COLO668 (cell line): Measurements from ENCODE around the gene WDR33.
"Not testable (repeated sequence)": the region's sequence is repeated elsewhere in the genome, so short reads cannot be mapped to it uniquely, and the experiment has no call there.

Experiments used
- DNase-seq: peaks from one replicate; lab custom pipeline; 2025; ENCODE audit not compliant: unreplicated experiment; lab: John Stamatoyannopoulos, UW

Gene WDR33

DNA sequence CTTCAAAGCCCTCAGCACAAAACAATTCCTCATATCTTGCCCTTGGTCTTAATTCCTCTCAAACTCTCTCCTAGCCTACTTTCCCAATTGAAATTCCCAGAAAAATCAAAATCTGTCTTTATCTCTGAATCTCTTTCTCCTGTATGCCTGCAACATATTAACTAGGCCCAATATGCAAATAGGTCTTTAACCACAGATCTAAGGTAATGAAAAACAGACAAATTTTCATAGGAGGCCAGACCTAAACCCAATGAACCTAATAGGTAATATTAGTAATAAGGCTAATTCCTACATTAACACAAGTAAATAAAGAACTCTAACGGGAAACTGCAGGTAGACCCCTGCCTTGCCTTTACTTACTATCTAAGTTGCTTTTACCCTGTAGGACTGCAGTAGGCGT lies 41.4 kb downstream of the WDR33 start:
- no peak for DNase-seq

DNA sequence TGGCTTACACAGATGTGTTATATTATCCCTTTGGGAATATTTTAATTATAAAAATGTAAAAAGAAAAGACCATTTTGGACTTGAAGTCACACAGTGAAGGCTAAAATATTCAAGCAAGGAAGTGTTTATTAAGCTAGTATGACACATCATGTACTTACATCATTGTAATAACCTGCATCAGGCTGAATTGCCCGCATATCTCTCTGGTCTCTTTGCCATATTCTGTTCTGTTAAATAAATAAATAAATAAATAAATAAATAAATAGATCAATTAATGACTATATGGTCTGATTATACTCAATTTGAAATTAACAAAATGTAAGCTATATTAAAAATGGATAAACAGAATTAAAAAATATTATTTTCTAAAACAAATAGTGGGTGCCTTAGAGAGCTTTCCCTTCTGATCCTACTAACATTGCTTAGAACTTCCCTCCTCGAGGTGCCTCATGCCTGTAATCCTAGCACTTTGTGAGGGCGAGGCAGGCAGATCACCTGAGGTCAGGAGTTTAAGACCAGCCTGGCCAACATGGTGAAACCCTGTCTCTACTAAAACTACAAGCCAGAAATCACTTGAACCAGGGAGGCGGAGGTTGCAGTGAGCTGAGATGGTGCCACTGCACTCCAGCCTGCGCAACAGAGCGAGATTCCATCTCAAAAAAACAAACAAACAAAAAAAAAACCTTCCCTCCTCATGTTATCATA lies 42.0 kb downstream of the WDR33 start:
- no peak for DNase-seq

DNA sequence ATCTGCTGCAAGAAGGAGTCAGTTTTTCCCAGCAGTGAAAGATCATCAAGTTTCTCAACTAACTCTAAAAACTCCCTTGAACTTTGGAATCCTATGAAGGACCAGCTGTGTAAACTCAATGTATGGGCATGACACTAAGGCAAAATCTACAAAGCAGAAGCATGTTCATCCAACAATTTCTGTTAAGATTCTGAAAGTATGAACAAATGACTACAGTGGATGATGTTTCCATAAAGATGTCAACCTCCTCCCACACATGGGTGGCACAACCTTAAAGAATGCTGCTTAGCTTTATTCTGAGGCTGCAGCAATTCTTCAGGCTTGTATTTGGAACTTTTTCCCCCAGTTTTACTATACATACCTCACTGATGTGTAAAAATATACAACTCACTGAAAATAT lies 47.2 kb downstream of the WDR33 start:
- DNase-seq: no peak

DNA sequence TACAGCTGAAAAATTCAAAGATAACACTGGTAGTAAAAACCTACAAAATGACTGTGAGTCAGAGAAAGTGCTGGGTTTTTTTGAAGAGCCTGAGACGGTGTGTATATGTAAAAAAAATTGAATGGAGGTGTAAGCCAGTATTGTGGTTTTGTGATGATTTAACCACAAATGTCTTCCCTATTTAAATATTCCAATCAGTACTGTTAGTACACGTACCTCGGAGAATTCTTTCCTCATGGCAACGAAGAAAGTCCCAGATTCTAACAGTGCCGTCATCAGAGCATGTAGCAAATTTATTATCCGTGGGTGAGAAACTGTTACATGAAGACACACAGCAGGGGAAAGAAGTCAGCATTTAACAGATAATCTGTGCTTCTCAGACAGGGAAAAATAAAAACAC lies 48.1 kb downstream of the WDR33 start:
- DNase-seq: no peak

DNA sequence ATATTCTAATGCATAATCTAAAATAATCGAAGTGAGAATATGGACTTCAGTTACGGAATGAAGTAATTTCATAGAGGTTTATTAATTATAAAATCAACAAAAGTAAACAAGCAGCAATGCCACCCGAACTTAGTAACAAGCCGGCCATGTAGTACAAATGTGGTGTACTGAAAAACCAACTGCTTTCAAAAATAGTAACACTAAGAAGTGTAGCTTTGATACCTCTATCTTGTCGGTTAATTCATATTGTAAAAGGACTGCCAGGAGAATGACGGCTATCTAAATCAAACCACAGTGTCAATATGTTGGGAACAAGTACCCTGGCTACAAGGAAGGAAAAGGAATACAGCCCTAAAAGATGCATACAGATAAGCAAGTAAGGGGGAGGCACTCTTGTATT lies 48.5 kb downstream of the WDR33 start:
- no peak for DNase-seq

DNA sequence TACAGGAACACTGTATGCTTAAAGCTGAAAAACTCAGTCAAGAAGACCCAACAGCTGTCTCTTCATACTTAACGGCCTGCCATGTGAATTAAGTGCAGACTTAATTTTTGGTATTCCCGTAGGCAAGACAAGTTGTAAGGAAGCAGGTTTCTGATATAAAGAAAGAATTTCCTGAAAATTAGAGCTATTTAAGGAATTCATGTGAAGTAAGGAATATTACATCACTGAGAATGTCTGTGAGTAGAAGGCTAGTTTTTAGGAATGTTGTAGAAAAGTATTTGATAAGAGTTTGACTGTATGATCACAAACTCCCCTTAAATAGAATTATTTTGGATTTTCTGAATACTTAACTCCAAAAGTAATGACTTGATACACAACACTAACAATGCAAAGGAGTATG lies 51.0 kb downstream of the WDR33 start:
- DNase-seq: no peak

DNA sequence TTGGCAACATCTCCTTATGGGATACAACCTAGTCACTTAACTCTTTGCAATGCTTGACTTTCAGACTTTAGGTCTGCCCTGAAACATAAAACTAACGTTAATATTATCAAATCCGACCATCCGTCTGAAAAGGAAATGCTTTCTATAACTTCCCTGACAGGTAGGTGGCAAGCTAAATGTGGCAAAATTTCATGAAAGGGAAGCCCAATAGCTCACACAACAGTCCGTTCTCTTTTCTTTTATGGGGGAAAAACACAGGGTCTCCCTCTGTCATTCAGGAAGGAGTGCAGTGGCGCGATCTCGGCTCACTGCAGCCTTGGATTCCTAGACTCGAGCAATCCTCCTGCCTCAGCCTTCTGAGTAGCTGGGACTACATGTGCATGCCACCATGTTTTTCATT lies 56.8 kb downstream of the WDR33 start:
- no peak for DNase-seq

DNA sequence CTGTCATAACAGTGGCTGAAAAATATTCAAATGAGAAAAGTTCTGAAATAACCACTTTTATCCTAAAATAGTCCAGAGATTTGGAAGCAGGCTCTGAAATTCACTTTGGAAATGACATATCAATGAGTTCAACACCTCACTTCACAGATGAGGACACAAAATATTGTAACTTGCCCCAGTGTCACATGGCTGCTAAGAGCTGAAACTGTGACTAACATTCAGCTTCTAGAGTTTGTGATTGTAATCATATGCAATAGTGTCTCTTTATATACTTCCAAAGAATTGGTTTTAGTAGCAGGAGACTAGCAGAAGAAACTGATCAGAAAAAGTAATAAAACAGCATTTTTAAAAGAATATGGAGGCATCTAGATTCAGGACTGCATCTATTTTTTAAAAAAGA lies 57.6 kb downstream of the WDR33 start:
- DNase-seq: no peak

DNA sequence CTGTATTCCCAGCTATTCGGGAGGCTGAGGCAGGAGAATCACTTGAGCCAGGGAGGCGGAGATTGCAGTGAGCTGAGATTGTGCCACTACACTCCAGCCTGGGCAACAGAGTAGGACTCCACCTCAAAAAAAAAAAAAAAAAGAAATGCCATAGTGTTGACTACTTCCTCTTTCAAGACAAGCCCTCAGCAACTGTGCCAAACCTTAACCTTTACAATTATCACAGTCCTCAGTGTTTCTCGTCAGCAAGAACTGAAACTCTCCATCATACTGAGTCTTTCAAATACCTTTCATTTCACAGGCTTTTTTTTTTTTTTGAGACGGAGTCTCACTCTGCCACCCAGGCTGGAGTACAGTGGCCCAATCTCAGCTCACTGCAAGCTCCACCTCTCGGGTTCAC lies 61.4 kb downstream of the WDR33 start:
- not testable (repeated sequence) for DNase-seq

DNA sequence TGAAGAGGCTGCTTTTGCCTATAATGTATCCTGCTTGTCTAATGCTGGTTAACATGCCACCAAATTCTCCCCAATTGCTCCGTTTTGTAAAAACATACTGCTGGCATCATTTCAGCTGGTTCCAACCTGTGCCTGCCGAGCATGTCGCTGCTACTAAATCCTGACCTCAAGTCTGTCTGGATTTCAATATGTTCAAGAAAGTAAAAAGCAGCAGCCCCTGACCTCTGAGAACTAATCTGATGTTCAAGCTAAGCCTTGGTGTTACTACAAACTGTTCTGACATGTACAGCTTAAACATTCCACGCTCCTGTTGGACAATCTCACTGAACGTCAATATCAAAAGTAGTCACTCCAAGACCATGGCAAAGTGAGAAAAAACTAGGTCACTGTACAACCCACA lies 63.4 kb downstream of the WDR33 start:
- DNase-seq: no peak

DNA sequence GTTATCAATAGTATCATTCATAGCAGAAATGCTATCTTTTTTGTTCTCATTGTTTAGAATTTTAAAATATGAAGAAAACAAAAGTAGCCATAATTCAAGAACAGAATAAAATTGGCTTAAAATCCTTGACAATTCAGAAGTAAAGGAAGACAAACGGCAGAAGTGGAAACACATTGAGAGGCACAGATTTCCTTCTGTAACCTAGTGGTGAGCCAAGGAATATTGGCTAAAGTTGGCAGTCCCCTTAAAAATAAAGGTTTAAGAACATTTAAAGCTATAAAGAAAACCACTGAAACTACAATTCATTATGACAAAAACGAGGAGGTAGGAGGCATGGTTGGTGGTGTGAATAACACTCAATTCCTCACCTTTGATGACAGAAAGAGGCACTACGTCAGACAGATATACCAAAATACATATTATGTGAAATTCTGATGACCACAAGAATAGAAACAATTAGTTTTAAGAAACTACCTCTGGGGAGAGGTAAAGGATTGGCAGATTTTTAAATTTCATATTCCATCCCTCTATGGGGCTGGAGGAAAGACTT lies 67.4 kb downstream of the WDR33 start:
- DNase-seq: no peak

DNA sequence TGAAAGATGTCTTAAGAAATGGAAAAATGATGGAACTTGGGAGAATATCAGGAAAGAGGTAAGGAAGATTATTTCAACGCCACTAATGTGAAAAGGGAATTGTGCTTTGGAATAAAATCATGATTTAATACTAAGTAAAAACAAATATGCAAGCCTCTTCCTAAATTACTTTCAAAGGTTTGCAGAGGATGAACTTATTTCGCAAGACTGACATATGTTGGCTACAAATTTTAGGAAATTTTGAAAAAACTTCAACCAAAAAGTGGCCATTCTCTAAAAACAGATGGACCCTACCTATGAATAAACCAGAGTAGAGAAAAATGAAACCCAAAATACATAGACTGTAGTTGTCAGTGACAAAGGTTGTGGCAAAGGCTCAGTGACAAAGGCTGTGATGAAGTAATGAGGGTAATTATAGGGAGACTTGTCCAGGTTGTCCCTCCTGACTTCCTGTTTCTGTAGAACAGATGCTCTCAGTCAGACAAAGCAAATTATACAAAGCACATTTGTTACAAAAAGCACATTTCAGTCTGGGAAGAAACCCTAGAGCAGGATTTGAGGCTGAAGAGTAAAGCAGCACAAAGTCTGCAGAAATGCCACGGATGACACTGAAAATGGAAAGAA lies 70.2 kb downstream of the WDR33 start:
- DNase-seq: no peak

DNA sequence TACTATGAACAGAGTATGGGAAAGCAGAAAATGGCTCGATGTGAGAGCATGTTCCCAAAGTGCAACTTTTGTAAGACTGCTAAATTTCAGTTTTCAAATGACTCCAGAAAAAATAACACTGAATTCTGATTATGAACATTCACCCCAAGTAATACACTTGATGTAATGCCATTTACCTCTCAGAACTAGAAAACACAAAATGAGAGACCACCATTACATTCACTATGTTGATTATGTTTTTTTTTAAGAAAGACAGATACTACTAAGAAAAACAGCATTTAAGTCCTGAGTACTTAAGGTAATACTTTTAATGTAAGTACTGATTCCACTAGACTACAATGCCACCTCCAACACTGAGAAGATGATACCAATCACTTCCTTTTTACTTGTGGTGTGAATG lies 71.2 kb downstream of the WDR33 start:
- no peak for DNase-seq

DNA sequence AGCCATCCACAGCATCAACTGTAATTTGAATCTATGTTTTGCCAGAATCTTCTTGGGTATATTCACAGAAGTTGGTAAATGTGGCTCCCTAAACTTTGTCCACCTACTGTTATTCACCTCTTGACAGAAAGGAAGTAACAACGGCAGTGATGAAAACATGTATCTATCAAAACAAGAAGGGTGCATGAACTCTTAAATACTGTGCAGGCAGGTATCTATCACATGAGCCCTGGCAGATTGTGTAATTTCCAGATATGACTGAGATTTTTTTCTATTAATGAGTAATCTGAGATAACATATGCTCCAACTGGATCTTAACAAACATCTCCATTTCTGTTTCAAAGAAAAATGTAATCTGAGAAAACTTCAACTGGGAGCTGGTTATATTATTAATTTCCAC lies 73.1 kb downstream of the WDR33 start:
- DNase-seq: no peak

DNA sequence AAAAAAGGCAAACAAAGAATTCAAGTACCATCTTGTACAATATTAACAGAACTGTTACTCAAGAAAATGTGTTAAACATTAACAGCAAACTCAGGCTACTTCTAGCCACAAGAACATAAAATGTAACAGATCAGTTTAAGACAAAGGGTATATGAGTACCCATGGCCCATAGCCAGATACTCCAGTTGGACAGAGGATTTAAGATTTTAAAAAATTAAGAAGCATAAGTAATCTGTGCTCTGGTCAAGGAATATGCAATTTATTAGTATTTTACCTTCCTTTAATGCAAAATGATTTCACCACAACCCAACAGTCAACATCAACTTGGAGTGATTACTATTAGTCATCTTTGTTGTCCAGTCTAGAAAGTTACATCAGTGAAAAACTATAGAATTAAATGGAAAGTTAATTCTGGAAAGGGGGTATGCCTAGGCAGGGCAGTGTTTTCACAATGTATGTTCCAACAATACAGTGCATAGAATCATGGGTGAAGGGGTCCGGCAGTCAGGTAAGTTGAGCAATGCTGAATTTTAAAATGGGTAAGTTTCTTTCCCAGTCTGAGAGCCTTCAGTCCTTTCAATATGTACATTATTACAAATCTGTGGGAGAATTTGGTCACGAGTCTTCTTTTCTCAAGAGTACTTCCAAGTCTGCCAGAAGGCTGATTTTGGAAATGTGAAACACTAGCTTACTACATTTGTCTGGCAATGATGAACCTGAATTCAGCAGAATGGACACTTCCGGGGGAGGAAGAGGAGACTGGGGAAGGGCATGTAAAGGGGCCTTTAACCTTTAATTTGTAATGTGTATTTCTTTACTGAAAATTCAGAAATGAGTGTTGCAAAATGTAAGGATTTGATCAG lies 75.2 kb downstream of the WDR33 start:
- DNase-seq: no peak

DNA sequence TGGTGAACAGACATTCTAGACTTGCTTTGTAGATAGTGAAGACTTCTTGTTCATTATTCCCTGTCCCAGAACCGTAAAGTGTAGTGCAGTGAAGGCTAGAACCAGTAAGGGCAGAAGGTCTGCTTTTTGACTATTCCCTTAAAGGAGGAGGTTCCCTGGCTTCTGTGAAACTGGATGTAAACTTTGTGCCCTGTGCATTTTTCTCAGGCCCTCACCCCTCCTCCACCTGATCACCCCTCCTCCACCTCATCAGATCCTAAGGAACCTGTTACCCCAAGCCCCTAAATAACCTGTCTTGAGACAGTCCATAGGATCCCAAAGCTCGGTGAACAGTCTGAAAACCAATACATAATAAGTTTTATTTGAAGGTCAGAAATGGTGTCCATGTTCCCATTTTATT lies 75.9 kb downstream of the WDR33 start:
- DNase-seq: no peak

DNA sequence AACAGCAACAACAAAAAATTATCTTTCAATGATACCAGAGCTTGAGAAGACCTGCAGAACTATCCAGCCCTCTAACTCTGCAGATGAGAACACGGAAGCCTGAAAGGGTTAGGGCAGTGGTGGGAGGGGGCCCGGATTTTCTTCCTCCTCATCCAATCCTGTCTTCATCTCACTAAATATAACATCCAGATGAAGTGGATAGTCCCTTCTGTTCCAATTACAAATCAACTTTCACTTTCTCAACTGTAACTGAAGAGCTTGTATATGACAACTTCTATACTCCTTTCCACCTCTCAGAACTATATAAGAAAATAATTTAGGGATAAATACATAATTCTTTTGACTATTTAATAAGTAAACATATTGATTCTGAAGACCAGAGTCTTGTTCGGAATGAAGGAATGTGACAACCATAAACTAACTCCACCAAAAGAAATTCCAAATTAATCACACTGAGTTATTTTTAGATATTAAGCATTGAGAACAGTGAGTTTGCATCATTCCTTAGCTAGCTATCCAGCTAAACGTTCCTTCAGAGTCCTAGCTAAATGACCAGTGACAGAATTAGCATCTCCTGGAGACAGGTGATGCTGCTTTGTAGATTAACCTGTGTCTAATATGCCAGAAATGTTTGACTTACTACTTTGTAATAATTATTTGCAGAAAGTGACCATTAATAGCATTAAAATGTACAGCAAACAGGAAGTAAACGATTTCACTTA lies 77.0 kb downstream of the WDR33 start:
- no peak for DNase-seq

DNA sequence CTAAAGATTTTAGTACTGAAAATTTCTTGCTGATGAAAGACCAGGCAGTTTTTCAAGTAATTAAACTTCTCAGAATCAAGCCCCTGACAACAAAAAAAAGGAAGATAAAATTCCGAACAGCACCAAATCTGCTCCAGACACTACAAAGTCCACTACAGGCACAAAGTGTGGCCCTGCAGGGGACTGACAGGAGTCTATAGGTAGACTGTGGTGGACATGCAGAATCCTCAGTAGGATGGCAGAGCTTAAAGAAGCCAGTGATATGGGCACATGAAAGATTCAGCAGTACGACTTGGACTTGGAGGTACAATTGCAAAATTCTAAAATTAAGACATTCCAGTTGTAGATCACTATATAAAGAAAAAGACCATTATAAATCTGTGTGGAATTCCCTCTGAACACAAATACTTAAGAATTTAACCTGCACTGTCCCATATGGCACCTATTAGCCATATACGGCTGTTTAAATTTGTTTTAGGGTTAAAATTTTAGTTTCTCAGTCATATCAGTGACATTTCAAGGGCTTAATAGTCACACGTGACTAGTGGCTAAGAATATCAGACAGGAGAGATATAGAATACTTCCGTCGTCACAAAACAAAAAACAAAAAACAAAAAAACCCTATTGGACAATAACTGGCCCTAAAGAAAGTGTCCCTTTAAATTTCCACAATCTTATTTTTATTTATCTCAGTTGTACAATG lies 77.7 kb downstream of the WDR33 start:
- DNase-seq: no peak

DNA sequence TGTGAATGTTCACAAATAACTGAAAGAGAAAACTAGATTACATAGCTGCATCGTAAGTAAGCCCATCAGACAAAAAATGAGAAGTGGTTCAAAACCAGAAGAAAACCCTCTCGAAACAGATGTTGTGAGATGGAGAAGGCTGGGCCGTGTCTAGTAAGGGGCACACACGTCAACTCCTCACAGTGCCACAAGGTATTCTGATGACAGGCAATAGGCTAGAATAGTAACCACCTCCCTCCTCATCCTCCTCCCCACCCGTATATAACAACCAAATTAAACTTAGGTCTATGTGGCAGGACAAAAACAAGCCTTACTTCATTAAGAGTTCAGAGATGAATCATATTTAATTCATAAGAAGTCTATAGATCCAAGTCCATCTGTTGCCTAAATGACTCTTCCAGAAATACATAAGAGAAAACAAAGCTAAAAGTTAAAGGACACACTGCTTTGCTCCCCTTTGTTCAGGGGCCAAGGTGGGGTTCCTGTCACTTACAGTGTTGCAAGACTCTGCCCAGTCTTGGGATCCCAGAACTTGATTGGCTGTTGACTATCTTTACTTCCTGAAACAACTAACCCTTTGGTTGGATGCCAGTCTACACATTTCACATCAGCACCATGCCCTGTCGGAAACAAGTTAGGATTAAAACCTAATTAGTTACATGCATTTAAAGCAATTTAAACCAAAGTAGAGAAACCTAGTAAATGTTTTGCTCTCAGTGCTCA lies 84.7 kb downstream of the WDR33 start:
- DNase-seq: no peak

DNA sequence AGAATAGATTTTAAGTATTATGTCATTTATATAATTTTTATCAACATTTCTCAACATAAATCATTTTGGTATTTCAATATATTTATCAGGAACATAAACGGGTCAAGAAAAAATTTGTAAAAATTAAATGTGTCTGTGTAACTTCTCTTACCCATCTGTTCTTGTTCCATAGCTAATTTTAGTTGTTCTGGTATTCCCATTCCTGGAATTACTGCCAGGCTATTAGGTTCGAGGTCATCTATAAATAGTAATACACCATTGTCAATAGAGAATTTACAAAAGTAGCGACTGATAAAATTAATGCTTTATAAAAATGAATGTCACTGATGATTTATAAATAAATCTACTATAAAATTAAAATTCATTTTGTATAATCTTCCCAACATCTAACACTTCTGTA lies 88.2 kb downstream of the WDR33 start:
- no peak for DNase-seq
